ENCODE results near the gene EPM2A. TPM values are rescaled to one million over a fixed set of nuclear protein-coding genes. Genes with fewer than 3 reads are reported as not detected.

EPM2A gene
- polyA plus RNA-seq, 2 of the 4 experiments (the other 2 are of a cell fraction) = 2.4 to 3.0 TPM

- Histone ChIP-seq H3K4me1 (no peaks in the 10 kb centered on the region), H3K9me3 (no peaks in the 10 kb centered on the region), H3K4me3 (no peak overlapping the region), H3K27ac (no peak overlapping the region), H3K4me2 (no peak overlapping the region)
- TF ChIP-seq BCL3 (IDR thresholded peaks at IDR 0.05) = no peak
- no peak for TF ChIP-seq CBX8 (IDR thresholded peaks at IDR 0.05)
- TF ChIP-seq HDAC2 (IDR thresholded peaks at IDR 0.05) = no peak
- no peak for TF ChIP-seq PBX3 (IDR thresholded peaks at IDR 0.05)
- TF ChIP-seq MYC (IDR thresholded peaks at IDR 0.05; ENCODE audit: borderline replicate concordance, low read length) = no peak
- TF ChIP-seq KDM1A (IDR thresholded peaks at IDR 0.05; ENCODE audit: low read depth) = no peak
- TF ChIP-seq RAD21 (conservative IDR thresholded peaks at IDR 0.05 in 1 of 2, IDR thresholded peaks at IDR 0.05 in 1 of 2) = no peak
- no peak for TF ChIP-seq SMC3 (IDR thresholded peaks at IDR 0.05)
- TF ChIP-seq EHF (CRISPR knock-in tag; IDR thresholded peaks at IDR 0.05) = no peak
- TF ChIP-seq ESRRA (IDR thresholded peaks at IDR 0.05; ENCODE audit: borderline replicate concordance, low read length) = no peak
- TF ChIP-seq HOXA7 (CRISPR knock-in tag; IDR thresholded peaks at IDR 0.05) = no peak
- no peak for TF ChIP-seq CHD2 (IDR thresholded peaks at IDR 0.05; ENCODE audit: low read length, partially characterized antibody)
- no peak for TF ChIP-seq PHF8 (IDR thresholded peaks at IDR 0.05; ENCODE audit: borderline replicate concordance, low read depth)
- no peak for TF ChIP-seq RNF2 (IDR thresholded peaks at IDR 0.05; ENCODE audit: borderline replicate concordance, low read depth)
- no peak for TF ChIP-seq NFE2L2 (conservative IDR thresholded peaks at IDR 0.05; ENCODE audit: low read length)
- no peak for TF ChIP-seq TFCP2L1 (CRISPR knock-in tag; IDR thresholded peaks at IDR 0.05)
- TF ChIP-seq HOXB5 (CRISPR knock-in tag; IDR thresholded peaks at IDR 0.05) = no peak
- TF ChIP-seq RFX5 (IDR thresholded peaks at IDR 0.05) = no peak
- no peak for TF ChIP-seq EP300 (IDR thresholded peaks at IDR 0.05)
- TF ChIP-seq FOXS1 (CRISPR knock-in tag; IDR thresholded peaks at IDR 0.05) = no peak
- ChIA-PET CTCF (interaction anchor here (1.2 kb wide), 1 partner anchor 12 kb away, joined by 5 read pairs; no protein-coding TSS in a partner anchor), POLR2A (no interaction called here)
- ATAC-seq = no peak
- no peak for FAIRE-seq
- WGBS (ENCODE audit: missing lambda C conversion rate) = 65% methylated on average over 4 of the region's 4 CpGs
- no peak for DNase-seq (ENCODE audit: low read depth in 1 of 2, low spot score in 1 of 2)
Observed at GRCh38 chr6:145715426-145715825, 19.9 kb downstream of the EPM2A start.

- no peaks in the 10 kb centered on the region for H3K9me3 ChIP-seq
- 25% methylated on average over 2 of the region's 2 CpGs for WGBS (ENCODE audit: missing lambda C conversion rate)
- no peaks in the 10 kb centered on the region for H3K4me1 ChIP-seq
- H3K4me3 ChIP-seq = no peak overlapping the region
- DNase-seq (ENCODE audit: low read depth in 1 of 2, low spot score in 1 of 2) (no peak), FAIRE-seq (no peak), ATAC-seq (no peak)
- ChIA-PET POLR2A (no interaction called here), CTCF (no interaction called here)
- H3K4me2 ChIP-seq = no peak overlapping the region
- no peak overlapping the region for H3K27ac ChIP-seq
- TF ChIP-seq RARB (CRISPR knock-in tag; IDR thresholded peaks at IDR 0.05) (no peak), GATA3 (IDR thresholded peaks at IDR 0.05; ENCODE audit: borderline replicate concordance) (no peak), MYC (IDR thresholded peaks at IDR 0.05; ENCODE audit: borderline replicate concordance, low read length) (no peak), RNF2 (IDR thresholded peaks at IDR 0.05; ENCODE audit: borderline replicate concordance, low read depth) (no peak), ZNF302 (CRISPR knock-in tag; IDR thresholded peaks at IDR 0.05) (no peak), KDM5A (IDR thresholded peaks at IDR 0.05) (no peak), BHLHE40 (IDR thresholded peaks at IDR 0.05; ENCODE audit: low read depth, low read length) (no peak), ZFP36 (IDR thresholded peaks at IDR 0.05; ENCODE audit: borderline replicate concordance, partially characterized antibody) (no peak), EHF (CRISPR knock-in tag; IDR thresholded peaks at IDR 0.05) (no peak)
Observed at GRCh38 chr6:145714731-145715130, 20.6 kb downstream of the EPM2A start.

Data from A549 (cell line).